Measurements from ENCODE around the gene EPS8.

Gene EPS8

DNA sequence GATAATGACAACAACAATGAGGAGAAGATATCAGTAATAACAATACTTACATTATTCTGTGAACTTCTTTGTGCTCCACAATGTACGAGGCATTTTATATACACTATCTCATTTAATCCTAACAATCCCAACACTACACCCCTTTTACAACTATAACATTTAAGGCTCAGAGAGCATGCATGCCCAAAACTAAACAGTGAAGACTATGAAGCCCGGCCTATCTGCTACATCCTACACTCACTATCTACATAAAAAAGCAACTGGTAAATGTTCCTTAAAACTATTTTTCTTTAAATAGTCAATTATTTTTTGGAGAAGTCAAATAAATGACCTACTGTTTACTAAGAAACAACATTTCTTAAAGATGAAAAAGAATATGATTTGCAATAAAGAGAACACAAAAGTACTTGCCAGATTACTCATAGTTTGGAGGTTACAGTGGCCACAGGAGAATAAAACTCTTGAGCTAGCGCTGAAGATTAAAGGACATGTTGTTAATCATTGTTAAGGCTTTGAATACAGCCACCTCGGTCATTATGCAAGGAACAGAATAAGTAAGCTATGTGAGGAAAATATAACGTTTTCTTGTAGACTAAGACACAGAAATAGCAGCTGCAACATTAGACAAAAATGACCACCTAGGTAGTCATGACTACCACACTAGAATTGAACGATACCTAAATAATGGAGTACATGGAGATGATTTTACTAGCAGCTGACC is 56.7 kb downstream of the EPS8 start:
- peak overlapping the region in 4 of 11 experiments; percentile 12 to 59 (median 18); a peak in 4 of 22 replicates for H3K4me2 ChIP-seq
- H3K27ac ChIP-seq, result no peak overlapping the region
- no peak overlapping the region for H3K9ac ChIP-seq
- no peaks in the 10 kb centered on the region for H3K36me3 ChIP-seq
- no peak overlapping the region for H3K4me3 ChIP-seq
- TF ChIP-seq Cebpa-rat (IDR thresholded peaks at IDR 0.05), result no peak
- H4K20me1 ChIP-seq, result no peaks in the 10 kb centered on the region
- H3K27me3 ChIP-seq, result no peaks in the 10 kb centered on the region
- peaks cover 0 to 46% (median 0%) of the 10 kb centered on the region in 10 experiments; a peak in 8 of 20 replicates for H3K4me1 ChIP-seq
- H3K9me3 ChIP-seq (replicated peaks in 1 of 11), result peaks cover 0 to 6% (median 0%) of the 10 kb centered on the region in 11 experiments; a peak in 2 of 22 replicates

DNA sequence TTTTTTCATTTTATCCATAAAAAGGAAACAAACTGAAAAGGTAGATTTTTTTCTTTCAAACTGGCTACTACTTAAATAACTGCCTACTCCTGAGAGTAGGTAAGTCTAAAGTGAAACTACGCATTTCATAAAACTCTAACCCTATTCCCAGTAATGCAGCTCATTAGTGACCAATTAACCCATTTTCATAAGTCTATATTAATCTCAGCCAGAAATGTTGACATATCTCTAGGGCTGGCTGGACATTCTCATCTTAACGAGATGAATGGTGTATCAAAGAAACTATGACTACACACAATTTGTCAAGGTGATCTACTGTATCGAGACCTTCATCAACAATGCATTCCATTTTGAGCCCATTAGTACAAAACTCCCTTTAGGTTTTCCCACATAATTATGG is 57.2 kb downstream of the EPS8 start:
- Histone ChIP-seq H3K9me3 (replicated peaks in 1 of 11) (peaks cover 0 to 6% (median 0%) of the 10 kb centered on the region in 11 experiments; a peak in 2 of 22 replicates), H3K36me3 (no peaks in the 10 kb centered on the region), H3K4me3 (no peak overlapping the region), H4K20me1 (no peaks in the 10 kb centered on the region), H3K27me3 (no peaks in the 10 kb centered on the region), H3K9ac (no peak overlapping the region), H3K27ac (no peak overlapping the region), H3K4me2 (peak overlapping the region in 1 of 11 experiments; percentile 59; a peak in 3 of 22 replicates), H3K4me1 (peaks cover 0 to 51% (median 0%) of the 10 kb centered on the region in 10 experiments; a peak in 8 of 20 replicates)
- TF ChIP-seq Cebpa-rat (IDR thresholded peaks at IDR 0.05), result no peak

DNA sequence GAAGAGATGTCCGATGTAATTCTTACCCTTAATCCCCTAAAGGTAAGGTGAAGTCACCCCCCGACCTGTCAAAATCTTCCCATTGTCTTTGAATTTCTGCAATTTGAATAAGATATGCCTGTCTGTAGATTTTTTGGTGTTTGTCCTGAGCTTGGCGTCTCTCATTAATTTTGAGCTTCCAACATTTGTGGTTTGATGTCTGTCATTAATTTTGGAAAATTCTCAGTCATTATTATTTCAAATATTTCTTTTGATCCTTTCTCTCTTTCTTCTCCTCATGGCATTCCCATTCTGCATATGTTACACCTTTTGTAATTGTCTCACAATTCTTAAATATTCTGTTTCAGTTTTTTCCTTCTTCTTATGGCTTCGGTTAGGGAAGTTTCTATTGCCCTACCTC is 60.1 kb downstream of the EPS8 start:
- Histone ChIP-seq H3K4me1 (peaks cover 0 to 73% (median 0%) of the 10 kb centered on the region in 10 experiments; a peak in 8 of 20 replicates), H3K9ac (no peak overlapping the region), H4K20me1 (no peaks in the 10 kb centered on the region), H3K27ac (0 out of 22 replicates have a peak overlapping the region, but pooled peaks of 1 of the 11 experiments have one; percentile 13), H3K4me3 (no peak overlapping the region), H3K4me2 (peak overlapping the region in 2 of 11 experiments; percentile 77 to 89; a peak in 1 of 22 replicates), H3K9me3 (replicated peaks in 1 of 11) (peaks cover 0 to 6% (median 0%) of the 10 kb centered on the region in 11 experiments; a peak in 2 of 22 replicates), H3K27me3 (no peaks in the 10 kb centered on the region), H3K36me3 (no peaks in the 10 kb centered on the region)
- TF ChIP-seq Cebpa-rat (IDR thresholded peaks at IDR 0.05), result no peak

- Histone ChIP-seq H3K4me3 (no peak overlapping the region), H3K9ac (no peak overlapping the region), H3K4me2 (peak overlapping the region in 3 of 11 experiments; percentile 77 to 89 (median 82); a peak in 5 of 22 replicates), H3K36me3 (no peaks in the 10 kb centered on the region), H3K27me3 (no peaks in the 10 kb centered on the region), H3K4me1 (peaks cover 0 to 74% (median 0%) of the 10 kb centered on the region in 10 experiments; a peak in 8 of 20 replicates), H3K27ac (peak overlapping the region in 2 of 11 experiments; percentile 37 to 93; a peak in 3 of 22 replicates), H3K9me3 (replicated peaks in 1 of 11) (peaks cover 0 to 6% (median 0%) of the 10 kb centered on the region in 11 experiments; a peak in 2 of 22 replicates), H4K20me1 (no peaks in the 10 kb centered on the region)
- TF ChIP-seq Cebpa-rat (IDR thresholded peaks at IDR 0.05), result no peak
Observed at GRCh38 chr12:15728118-15728598, 61.0 kb downstream of the EPS8 start.

GRCh38 chr12:15726878-15727150 is 62.4 kb downstream of the EPS8 start:
- Histone ChIP-seq H3K4me1 (peaks cover 0 to 74% (median 0%) of the 10 kb centered on the region in 10 experiments; a peak in 7 of 20 replicates), H3K27me3 (no peaks in the 10 kb centered on the region), H3K9ac (peak overlapping the region in 3 of 11 experiments; percentile 74 to 79 (median 78); a peak in 6 of 22 replicates), H3K27ac (peak overlapping the region in 4 of 11 experiments; percentile 73 to 93 (median 84); a peak in 8 of 22 replicates), H3K36me3 (no peaks in the 10 kb centered on the region), H3K9me3 (replicated peaks in 1 of 11) (0 out of 22 replicates have a peak, but pooled peaks cover 0 to 6% (median 0%) of the 10 kb centered on the region in 11 experiments), H4K20me1 (no peaks in the 10 kb centered on the region), H3K4me3 (peak overlapping the region in 3 of 10 experiments; percentile 8 to 39 (median 38); a peak in 5 of 20 replicates), H3K4me2 (peak overlapping the region in 4 of 11 experiments; percentile 22 to 89 (median 80); a peak in 6 of 22 replicates)
- TF ChIP-seq Cebpa-rat (IDR thresholded peaks at IDR 0.05), result no peak

- 0 out of 22 replicates have a peak, but pooled peaks cover 0 to 6% (median 0%) of the 10 kb centered on the region in 11 experiments for H3K9me3 ChIP-seq (replicated peaks in 1 of 11)
- peak overlapping the region in 4 of 11 experiments; percentile 22 to 89 (median 80); a peak in 8 of 22 replicates for H3K4me2 ChIP-seq
- peak overlapping the region in 3 of 10 experiments; percentile 8 to 39 (median 38); a peak in 5 of 20 replicates for H3K4me3 ChIP-seq
- no peaks in the 10 kb centered on the region for H3K27me3 ChIP-seq
- no peaks in the 10 kb centered on the region for H3K36me3 ChIP-seq
- H3K9ac ChIP-seq, result peak overlapping the region in 4 of 11 experiments; percentile 55 to 79 (median 76); a peak in 8 of 22 replicates
- H3K4me1 ChIP-seq, result peaks cover 0 to 74% (median 0%) of the 10 kb centered on the region in 10 experiments; a peak in 7 of 20 replicates
- no peaks in the 10 kb centered on the region for H4K20me1 ChIP-seq
- TF ChIP-seq Cebpa-rat (IDR thresholded peaks at IDR 0.05), result peak in 1 of 11 experiments; percentile 40; a peak in 1 of 22 replicates
- H3K27ac ChIP-seq, result peak overlapping the region in 5 of 11 experiments; percentile 56 to 93 (median 78); a peak in 10 of 22 replicates
Observed at GRCh38 chr12:15726027-15726877, 62.9 kb downstream of the EPS8 start.

DNA sequence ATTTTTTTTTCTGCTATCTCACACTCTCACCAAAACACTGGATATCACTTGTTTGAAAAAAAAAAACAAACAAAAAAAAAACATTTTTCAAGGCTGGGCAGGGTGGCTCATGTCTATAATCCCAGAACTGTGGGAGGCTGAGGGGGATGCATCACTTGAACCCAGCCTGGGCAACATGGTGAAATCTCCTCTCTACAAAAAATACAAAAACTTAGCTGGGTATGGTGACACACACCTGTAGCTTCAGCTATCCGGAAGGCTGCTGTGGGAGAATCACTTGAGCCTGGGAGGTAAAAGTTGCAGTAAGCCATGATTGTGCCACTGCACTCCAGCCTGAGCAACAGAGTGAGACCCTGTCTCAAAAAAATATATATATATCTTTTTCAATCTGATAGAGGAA is 66.2 kb downstream of the EPS8 start:
- H3K4me2 ChIP-seq, result 0 out of 22 replicates have a peak overlapping the region, but pooled peaks of 2 of the 11 experiments have one; percentile 11 to 50

More for the DNA sequence above, 66.2 kb downstream of the EPS8 start:
- Histone ChIP-seq H3K9me3 (replicated peaks in 1 of 11) (no peaks in the 10 kb centered on the region), H3K9ac (no peak overlapping the region), H4K20me1 (no peaks in the 10 kb centered on the region), H3K4me1 (peaks cover 0 to 93% (median 0%) of the 10 kb centered on the region in 10 experiments; a peak in 7 of 20 replicates), H3K27me3 (no peaks in the 10 kb centered on the region), H3K36me3 (no peaks in the 10 kb centered on the region), H3K27ac (no peak overlapping the region), H3K4me3 (no peak overlapping the region)
- TF ChIP-seq Cebpa-rat (IDR thresholded peaks at IDR 0.05), result no peak

All from BLaER1 treated with 17β-estradiol and CSF1 and Interleukin-3, amounts not matched to agents 10 nM and 100 nM (cell line).